Astrocyte of the cerebellum (primary cell): ENCODE measurements around the gene CFAP70.
"Not testable (repeated sequence)": the region's sequence is repeated elsewhere in the genome, so short reads cannot be mapped to it uniquely, and the experiment has no call there.

ENCODE experiments used
- DNase-seq: peaks from one replicate; pipeline ENCODE4 v3.0.0-alpha.2; 2011; ENCODE audit warnings: low read depth
- H3K4me3 ChIP-seq: 2 replicates; pipeline ENCODE4 v1.5.1; 2011; ENCODE audit warnings: mild to moderate bottlenecking, low read depth, low read length, moderate library complexity
- in situ Hi-C: cut with HindIII; loops from 2 replicates; pipeline ENCODE4 v1.10.0; 2017; ENCODE audit warnings: low sequenced_read_pairs
- TF ChIP-seq, protein P1 (sequence below): IDR thresholded peaks from 2 replicates; pipeline ENCODE4 v1.5.1; 2012; ENCODE audit warnings: low read length, low read depth, moderate library complexity, mild to moderate bottlenecking; ENCODE audit errors: missing control alignments

The CFAP70 gene

DNA sequence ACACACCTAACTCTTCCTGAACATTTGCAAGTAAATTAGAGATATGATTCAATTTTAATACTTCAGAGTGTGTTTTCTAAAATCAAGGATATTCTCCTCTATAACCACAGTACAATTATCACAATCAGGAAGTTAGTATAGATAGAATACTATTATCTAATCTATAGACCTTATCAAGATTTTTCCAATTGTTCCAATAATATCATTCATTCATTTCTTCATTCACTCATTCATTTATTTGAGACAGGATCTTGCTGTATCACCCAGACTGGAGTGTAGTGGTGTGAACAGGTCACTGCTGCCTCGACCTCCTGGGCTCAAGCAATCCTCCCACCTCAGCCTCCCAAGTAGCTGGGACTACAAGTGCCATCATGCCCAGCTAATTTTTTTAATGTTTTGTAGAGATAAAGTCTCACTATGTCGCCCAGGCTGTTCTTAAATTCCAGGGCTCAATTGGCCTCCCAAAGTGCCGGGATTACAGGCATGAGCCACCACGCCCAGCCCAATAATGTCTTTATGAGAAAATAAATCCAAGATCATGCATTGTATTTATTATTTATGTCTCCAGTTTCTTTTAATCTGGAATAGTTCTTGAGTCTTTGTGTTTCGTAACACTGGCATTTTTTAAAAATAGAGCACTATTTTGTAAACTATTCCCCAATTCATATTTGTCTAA is 95.6 kb downstream of the CFAP70 start:
- TF ChIP-seq, protein P1, sequence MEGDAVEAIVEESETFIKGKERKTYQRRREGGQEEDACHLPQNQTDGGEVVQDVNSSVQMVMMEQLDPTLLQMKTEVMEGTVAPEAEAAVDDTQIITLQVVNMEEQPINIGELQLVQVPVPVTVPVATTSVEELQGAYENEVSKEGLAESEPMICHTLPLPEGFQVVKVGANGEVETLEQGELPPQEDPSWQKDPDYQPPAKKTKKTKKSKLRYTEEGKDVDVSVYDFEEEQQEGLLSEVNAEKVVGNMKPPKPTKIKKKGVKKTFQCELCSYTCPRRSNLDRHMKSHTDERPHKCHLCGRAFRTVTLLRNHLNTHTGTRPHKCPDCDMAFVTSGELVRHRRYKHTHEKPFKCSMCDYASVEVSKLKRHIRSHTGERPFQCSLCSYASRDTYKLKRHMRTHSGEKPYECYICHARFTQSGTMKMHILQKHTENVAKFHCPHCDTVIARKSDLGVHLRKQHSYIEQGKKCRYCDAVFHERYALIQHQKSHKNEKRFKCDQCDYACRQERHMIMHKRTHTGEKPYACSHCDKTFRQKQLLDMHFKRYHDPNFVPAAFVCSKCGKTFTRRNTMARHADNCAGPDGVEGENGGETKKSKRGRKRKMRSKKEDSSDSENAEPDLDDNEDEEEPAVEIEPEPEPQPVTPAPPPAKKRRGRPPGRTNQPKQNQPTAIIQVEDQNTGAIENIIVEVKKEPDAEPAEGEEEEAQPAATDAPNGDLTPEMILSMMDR: no peak
- in situ Hi-C loops: no loop called here
- H3K4me3 ChIP-seq: no peak overlapping the region
- DNase-seq: no peak

DNA sequence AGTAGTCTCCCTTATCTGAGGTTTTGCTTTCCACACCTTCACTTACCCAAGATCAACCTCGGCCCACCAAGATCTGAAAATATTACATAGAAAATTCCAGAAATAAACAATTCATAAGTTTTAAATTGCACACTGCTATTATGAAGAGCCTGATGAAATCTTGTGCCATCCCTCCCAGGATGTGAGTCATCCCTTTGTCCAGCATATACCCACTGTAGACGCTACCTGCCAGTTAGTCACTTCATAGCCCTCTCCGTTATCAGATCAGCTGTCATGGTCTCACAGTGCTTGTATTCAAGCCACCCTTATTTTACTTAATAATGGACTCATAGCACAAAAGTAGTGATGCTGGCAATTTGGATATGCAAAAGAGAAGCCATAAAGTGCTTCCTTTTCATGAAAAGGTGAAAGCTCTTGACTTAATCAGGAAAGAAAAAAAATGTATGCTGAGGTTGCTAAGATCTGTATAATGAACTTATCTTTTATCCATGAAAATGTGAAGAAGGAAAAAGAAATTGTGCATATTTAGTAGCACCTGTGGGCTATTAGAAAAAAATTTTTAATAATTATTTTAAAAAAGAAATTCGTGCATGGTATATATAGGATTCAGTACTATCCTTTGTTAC is 96.4 kb downstream of the CFAP70 start:
- peak; percentile 11 for DNase-seq
- H3K4me3 ChIP-seq: no peak overlapping the region
- TF ChIP-seq, protein P1: no peak
- in situ Hi-C loops: no loop called here

DNA sequence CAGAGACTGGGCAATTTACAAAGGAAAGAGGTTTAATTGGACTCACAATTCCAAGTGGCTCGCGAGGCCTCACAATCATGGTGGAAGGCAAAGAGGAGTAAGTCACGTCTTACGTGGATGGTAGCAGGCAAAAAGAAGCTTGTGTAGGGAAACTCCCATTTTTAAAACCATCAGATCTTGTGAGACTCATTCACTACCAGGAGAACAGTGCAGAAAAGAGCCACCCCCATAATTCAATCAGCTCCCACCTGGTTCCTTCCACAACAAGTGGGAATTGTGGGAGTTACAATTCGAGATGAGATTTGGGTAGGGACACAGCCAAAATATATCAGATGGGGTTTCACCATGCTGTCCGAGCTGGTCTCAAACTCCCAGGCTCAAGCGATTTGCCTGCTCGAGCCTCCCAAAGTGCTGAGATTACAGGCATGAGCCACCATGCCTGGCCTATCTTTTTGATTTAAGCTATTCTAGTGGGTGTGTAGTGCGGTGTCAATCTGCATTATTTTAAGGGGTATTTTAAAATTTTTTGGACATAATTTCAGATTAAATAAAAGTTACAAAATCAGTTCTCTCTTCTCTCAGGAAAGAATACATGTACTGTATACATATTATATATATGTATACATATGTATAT is 97.2 kb downstream of the CFAP70 start:
- TF ChIP-seq, protein P1: no peak
- in situ Hi-C loops: no loop called here
- no peak for DNase-seq
- H3K4me3 ChIP-seq: no peak overlapping the region

DNA sequence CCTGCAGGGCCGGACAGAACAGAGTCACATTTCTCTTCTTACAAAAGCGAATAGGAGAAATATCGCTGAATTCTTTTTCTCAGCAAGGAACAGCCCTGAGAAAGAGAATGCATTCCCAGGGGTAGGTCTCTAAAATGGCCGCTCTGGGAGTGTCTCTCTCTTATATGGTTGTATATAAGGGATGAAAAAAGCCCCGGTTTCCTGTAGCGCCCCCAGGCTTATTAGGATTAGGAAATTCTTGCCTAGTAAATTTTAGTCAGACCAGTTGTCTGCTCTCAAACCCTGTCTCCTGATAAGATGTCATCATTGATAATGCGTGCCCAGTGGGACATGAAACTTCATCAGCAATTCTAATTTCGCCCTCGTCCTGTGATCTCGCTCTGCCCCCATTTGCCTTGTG is 100.1 kb downstream of the CFAP70 start:
- in situ Hi-C loops, DNase-seq, H3K4me3 ChIP-seq: not testable (repeated sequence)

DNA sequence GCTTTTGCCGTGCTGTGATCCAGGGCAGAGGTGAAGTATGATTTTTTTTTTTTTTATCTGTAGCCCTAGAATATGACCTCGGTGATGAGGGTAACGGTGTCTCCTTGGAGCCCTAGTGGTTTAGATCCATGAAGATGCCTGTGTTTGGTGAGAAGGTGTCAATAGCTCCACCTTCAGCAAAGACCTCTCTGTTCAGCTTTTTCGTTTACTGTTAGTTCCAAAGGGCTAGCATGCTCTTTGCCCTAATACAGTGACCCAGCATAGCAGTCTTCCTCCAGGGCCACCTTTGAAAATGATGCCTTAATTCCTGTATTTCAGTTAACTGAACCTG is 105.5 kb downstream of the CFAP70 start:
- peak overlapping the region; percentile 96 for H3K4me3 ChIP-seq
- TF ChIP-seq, protein P1: no peak
- in situ Hi-C loops: no loop called here
- DNase-seq: no peak

DNA sequence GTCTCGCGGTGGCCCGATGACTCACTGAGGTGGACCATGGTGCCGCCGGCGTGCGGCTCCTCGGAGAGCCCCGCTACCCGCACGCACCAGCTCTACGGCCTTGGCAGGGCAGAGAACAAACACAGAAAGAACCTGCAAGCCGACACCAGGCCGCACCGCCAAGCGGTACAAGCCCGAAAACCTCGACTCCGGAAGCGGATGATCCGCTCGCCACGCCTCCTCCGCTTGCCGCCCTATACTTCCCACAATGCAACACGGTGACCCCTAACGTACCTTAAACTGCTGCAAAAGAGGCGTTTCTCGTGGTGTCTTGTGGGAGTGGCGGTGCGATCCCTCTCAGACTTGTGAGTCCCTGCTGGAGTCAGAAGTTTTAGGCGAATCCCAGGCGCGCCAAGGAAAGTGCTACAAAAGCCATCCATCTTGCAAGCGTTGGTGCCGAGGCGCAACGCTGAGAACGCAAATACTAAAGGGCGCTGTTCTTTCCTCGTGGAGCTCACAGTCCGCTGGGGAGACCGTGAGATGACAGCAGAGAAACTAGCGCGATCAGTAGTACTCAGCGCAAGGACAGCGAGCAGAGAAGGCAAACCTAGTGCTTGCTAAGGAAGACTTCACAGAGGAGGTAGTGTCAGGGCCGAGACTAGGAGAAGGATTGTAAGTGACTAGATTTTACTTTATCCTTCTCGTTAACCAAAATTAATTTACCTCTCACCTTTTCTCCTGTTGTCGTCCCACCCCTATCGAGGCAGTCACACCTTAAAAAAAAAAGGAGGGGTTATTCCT is 106.0 kb downstream of the CFAP70 start, which contains the start of gene MRPS16:
TSS of gene MRPS16 (minus strand) at position 200 of the 780 bp plus-strand sequence. CDS start at position 38, 162 bp downstream.
- TF ChIP-seq, protein P1: no peak
- DNase-seq: peak; percentile 94
- in situ Hi-C loops: no loop called here
- H3K4me3 ChIP-seq: peak within 1 kb of the TSS; percentile 96
